ENCODE measurements around the gene R3HCC1L. TPM values are rescaled to one million over a fixed set of nuclear protein-coding genes. Genes with fewer than 3 reads are reported as not detected.

The R3HCC1L gene
- total RNA-seq, 1 donor from 2014 or later, result 18.4 TPM

GRCh38 chr10:98264378-98265065 is 130.1 kb downstream of the R3HCC1L start:
- no peak for TF ChIP-seq CTCF (conservative IDR thresholded peaks at IDR 0.05)
- Mint-ChIP-seq H3K36me3 (ENCODE audit: low read depth) (no peaks in the 10 kb centered on the region), H3K27me3 (ENCODE audit: low read depth) (peaks cover 2% of the 10 kb centered on the region), H3K27ac (ENCODE audit: unreplicated experiment) (no peak overlapping the region), H3K4me1 (peaks cover 36% of the 10 kb centered on the region), H3K9me3 (no peaks in the 10 kb centered on the region), H3K4me3 (peak overlapping the region; percentile 36)
- no peak for DNase-seq (ENCODE audit: low read depth, low spot score)

- peak overlapping the region; percentile 45 for H3K27ac Mint-ChIP-seq (ENCODE audit: unreplicated experiment)
These were observed 131.2 kb downstream of the R3HCC1L start for GRCh38 chr10:98265403-98266378.

GRCh38 chr10:98266647-98267046 is 132.2 kb downstream of the R3HCC1L start:
- H3K4me3 Mint-ChIP-seq, result peak overlapping the region; percentile 80
- no peaks in the 10 kb centered on the region for H3K9me3 Mint-ChIP-seq
- H3K36me3 Mint-ChIP-seq (ENCODE audit: low read depth), result no peaks in the 10 kb centered on the region
- no peak for TF ChIP-seq CTCF (conservative IDR thresholded peaks at IDR 0.05)
- H3K4me1 Mint-ChIP-seq, result peaks cover 47% of the 10 kb centered on the region
- peaks cover 8% of the 10 kb centered on the region for H3K27me3 Mint-ChIP-seq (ENCODE audit: low read depth)
- H3K27ac Mint-ChIP-seq (ENCODE audit: unreplicated experiment), result no peak overlapping the region
- no peak for DNase-seq (ENCODE audit: low read depth, low spot score)

More at GRCh38 chr10:98265403-98266378, 131.2 kb downstream of the R3HCC1L start:
- Mint-ChIP-seq H3K4me3 (peak overlapping the region; percentile 62), H3K36me3 (ENCODE audit: low read depth) (no peaks in the 10 kb centered on the region), H3K27me3 (ENCODE audit: low read depth) (peaks cover 8% of the 10 kb centered on the region), H3K9me3 (no peaks in the 10 kb centered on the region), H3K4me1 (peaks cover 47% of the 10 kb centered on the region)
- DNase-seq (ENCODE audit: low read depth, low spot score), result no peak
- TF ChIP-seq CTCF (conservative IDR thresholded peaks at IDR 0.05), result no peak

DNA sequence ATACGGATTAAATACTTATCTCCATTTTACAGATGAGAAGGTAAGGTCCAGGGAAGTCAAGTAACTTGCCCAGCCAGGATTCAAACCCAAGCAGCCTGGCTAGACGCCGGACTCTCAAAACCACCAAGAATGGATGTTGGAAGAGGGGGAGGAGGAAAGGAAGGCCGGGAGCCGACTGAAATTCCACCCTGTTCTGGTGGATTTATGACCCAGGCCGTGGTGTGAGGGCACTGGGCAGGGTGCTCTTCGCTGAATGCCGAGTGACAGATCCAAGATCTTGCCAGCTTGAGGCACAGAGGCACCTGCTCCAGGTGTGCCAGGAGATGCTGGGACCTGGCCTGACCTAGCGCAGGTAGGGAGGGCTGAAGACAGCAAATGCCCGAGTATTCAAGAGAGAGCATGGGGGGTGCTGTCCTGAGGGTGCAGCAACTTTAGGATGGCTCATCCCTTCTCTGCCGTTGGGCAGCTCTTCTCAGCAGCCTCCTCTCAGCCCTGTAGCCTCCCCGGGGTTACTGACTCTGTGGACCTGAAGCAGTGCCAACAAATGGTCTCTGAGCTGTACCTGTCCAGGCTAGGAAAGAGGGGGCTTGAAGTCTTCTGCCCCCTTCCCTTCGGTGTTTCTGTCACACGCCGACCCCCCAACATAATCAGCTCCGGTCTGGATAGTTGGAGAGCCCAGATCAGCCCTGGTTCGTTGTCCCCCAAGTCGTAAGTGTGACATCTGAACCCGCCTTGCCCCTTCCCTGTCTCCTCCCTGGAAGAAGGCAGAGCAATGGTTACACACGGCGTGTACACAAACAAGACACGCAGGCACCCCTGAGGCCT is 132.8 kb downstream of the R3HCC1L start:
- H3K27me3 Mint-ChIP-seq (ENCODE audit: low read depth), result peaks cover 8% of the 10 kb centered on the region
- no peak for TF ChIP-seq CTCF (conservative IDR thresholded peaks at IDR 0.05)
- H3K4me1 Mint-ChIP-seq, result peaks cover 47% of the 10 kb centered on the region
- no peaks in the 10 kb centered on the region for H3K36me3 Mint-ChIP-seq (ENCODE audit: low read depth)
- no peak for DNase-seq (ENCODE audit: low read depth, low spot score)
- peak overlapping the region; percentile 47 for H3K27ac Mint-ChIP-seq (ENCODE audit: unreplicated experiment)
- H3K4me3 Mint-ChIP-seq, result peak overlapping the region; percentile 89
- no peaks in the 10 kb centered on the region for H3K9me3 Mint-ChIP-seq
